HG02642 (cell line): ENCODE results near the gene RPS6KB2.
A peak's percentile ranks its signal among the peaks of the same experiment; 100 is the strongest.
"Not testable (repeated sequence)": the region's sequence is repeated elsewhere in the genome, so short reads cannot be mapped to it uniquely, and the experiment has no call there.

Source experiments
- ATAC-seq: cut with Tn5 transposase; IDR thresholded peaks from one replicate; pipeline ENCODE4 v1.9.1; 2021; ENCODE audit warnings: mild to moderate bottlenecking; ENCODE audit not compliant: unreplicated experiment, poor library complexity

The RPS6KB2 gene

GRCh38 chr11:67396587-67397389, 31.5 kb upstream of the RPS6KB2 start:
- ATAC-seq = no peak

GRCh38 chr11:67397536-67397935, 30.8 kb upstream of the RPS6KB2 start:
- no peak for ATAC-seq

DNA sequence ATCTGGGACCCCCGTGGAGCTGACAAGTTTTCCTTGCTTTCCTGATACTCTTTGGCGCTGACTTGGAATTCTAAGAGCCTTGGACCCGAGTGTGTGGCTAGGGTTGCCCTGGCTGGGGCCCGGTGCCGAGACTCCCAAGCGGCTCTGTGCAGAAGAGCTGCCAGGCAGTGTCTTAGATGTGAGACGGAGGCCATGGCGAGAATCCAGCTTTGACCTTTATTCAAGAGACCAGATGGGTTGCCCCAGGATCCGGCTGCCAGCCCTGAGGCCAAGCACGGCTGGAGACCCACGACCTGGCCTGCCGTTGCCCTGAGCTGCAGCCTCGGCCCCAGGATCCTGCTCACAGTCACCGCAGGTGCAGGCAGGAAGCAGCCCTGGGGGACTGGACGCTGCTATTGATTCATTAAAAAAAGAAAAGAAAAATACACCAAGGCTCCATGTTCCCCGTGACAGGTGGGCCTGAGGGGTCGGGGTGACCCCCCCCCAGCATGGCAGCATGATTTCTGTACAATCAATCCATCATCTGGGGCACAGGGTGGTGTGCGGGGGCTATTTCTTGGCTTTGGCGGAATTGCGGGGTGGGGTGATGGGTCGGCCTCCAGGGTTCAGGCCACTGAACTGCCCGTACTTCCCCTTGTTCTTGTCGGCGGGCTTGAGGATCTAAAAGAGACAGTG, 30.2 kb upstream of the RPS6KB2 start:
- ATAC-seq = no peak

- no peak for ATAC-seq
These were observed 29.4 kb upstream of the RPS6KB2 start for GRCh38 chr11:67398661-67399563.

GRCh38 chr11:67400251-67400941, 27.9 kb upstream of the RPS6KB2 start:
- no peak for ATAC-seq

DNA sequence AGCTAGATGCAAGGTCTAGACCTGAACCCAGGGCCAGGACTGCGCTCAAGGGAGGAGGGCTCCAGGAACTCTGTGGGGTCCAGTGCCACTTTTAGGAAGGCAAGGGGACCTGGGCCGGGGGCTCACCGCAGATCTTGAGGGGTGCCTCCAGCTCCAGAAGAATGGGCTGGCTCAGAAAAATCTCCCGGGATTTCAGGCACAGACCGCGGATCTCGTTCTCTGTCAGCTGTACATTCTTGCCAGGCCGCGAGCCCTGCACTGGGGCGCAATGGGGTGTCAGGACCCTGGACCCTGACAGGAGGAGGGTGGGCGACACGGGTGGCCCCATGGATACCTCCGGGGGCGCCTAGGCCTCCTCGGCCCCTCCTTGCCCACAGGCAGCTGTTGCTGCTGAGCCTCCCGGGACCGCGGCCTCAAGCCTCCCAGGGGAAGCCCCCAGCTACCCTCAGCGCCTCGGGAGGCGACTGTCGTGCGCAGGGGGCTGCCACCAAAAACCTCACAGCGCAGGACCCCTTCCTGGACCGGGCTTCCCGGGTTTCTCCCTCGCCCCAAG, 27.3 kb upstream of the RPS6KB2 start:
- peak; percentile 29 for ATAC-seq

GRCh38 chr11:67401495-67402191, 26.7 kb upstream of the RPS6KB2 start, which contains the start of gene PPP1CA:
Gene PPP1CA (minus strand): TSS chr11:67401858. CDS start chr11:67401782, 76 bp downstream.
- peak; percentile 70 for ATAC-seq

DNA sequence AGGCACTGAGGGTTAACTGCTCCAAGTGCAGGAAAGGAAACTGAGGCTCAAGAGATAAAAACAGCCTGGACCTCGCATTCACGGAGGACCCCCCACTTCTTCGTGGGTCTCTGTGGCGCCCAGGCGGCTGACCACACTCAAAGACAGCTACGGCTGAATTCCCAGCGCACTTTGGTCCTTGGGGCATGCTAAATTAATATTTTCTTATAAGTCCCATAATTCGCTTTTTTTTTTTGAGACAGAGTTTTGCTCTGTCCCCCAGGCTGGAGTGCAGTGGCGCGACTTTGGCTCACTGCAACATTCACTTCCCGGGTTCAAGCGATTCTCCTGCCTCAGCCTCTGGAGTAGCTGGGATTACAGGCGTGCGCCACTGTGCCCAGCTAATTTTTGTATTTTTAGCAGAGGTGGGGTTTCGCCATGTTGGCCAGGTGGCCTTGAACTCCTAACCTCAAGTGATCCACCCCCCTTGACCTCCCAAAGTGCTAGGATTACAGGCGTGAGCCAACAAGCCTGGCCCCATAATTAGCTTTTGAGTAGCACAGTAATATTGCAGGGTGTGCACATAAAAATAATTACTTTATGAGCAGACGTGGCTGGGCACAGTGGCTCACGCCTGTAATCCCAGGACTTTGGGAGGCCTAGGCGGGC, 26.0 kb upstream of the RPS6KB2 start:
- ATAC-seq = not testable (repeated sequence)

DNA sequence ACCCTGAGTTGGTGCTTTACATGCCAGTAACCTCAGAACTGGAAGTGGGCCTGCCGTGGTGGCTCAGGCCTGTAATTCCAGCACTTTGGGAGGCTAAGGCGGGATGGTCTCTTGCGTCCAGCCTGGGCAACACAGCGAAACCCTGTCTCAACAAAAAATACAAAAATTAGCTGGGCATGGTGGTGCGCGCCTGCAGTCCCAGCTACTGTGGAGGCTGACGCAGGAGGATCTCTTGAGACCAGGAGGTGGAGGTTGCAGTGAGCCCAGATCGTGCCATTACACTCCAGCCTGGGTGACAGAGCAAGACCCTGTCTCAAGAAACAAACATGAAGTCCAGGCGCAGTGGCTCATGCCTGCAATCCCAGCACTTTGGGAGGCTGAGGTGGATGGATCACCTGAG, 25.2 kb upstream of the RPS6KB2 start:
- not testable (repeated sequence) for ATAC-seq

DNA sequence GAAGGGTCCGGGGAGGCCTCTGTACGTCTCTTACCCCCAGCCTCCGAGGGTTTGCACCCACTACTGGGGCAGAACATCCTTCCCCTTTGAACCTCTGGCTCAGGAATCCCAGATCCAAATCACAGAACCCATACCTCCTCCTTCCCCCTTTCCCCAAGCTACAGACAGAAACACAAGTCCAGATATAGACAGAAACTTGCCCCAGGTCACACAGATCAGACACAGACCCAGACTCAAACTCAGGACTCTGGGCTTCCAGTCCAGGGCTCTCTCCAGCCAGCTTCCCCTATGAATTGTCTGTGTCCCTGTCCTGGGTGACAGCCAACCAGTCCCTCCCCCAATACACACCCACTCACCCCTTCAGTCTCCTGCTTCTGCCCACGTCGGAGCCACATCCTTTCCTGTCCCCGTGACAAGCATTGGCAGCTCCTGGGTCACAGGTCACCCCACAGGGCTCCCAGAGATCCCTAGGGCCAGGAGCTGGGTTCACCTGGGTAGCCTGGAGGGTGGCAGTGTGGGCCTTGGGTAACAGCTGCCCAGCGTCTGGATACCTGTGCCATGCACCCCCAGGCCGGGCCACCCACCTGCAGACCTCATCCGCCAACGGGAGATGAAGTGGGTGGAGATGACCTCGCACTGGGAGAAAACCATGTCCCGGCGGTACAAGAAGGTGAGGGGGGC, 23.6 kb upstream of the RPS6KB2 start:
- no peak for ATAC-seq

- ATAC-seq = no peak
These were observed 23.1 kb upstream of the RPS6KB2 start for GRCh38 chr11:67405196-67405567.

- ATAC-seq = no peak
These were observed 22.5 kb upstream of the RPS6KB2 start for GRCh38 chr11:67405688-67406339.

DNA sequence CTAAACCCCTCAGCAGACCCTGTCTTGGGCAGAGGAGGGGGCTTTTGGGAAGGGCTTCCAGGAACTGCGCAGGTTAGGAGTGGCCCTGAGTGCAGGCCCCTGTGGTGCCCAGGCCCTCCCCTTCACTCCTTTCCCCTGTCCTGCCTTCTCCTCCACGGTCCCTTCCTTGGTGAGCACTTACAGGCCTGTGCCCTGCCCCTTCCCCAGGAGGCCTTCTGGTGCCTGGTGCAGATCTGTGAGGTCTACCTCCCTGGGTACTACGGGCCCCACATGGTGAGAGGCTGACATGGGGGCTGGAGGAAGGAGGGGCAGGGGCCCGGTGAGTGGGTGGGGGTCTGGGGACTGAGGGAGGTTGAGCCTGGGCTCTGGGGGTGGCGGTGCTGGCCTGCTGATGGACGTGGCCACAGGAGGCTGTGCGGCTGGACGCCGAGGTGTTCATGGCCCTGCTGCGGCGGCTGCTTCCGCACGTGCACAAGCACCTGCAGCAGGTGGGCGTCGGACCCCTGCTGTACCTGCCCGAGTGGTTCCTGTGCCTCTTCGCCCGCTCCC, 21.8 kb upstream of the RPS6KB2 start:
- no peak for ATAC-seq

GRCh38 chr11:67406969-67407687, 21.2 kb upstream of the RPS6KB2 start:
- no peak for ATAC-seq

DNA sequence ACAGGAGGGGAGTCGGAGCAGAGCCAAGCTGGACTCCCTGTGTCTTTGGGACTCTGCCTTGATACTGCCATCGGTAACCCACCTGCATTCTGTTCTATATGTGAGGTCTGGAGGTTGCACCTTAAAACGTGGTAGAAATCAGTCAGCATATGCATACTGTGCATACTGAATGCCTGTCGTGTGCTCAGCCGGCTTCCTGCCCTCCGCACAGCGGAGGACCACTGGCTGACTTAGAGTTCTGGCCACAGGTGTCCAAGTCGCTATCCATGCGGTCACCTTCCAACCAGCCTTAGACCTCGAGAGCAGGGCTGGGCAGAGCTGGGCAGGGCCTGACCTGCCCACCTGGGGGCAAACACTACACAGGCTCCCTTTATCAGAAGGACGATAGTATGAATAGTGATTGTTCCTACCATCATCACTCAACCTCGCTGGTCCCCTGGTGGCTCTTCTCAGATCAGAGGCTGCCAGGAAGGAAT, 20.6 kb upstream of the RPS6KB2 start:
- ATAC-seq = no peak

GRCh38 chr11:67408437-67409200, 19.7 kb upstream of the RPS6KB2 start:
- peak; percentile 15 for ATAC-seq
